Subcutaneous adipose tissue (tissue), 4 donors: ENCODE measurements around the gene UCHL1. TPM values are rescaled to one million over a fixed set of nuclear protein-coding genes. Genes with fewer than 3 reads are reported as not detected.

Experiments
- total RNA-seq, 4 donors: library from RNA; depleted of rRNA; stranded (reverse); fragments of >200 nt; gene quantifications; one replicate each; pipeline ENCODE4 v1.1.0, GENCODE V29; 2016
- TF ChIP-seq, protein P1 (sequence below): fragments of 450-650 bp; IDR thresholded peaks from one replicate; pipeline ENCODE4 v1.5.1; 2016; ENCODE audit warnings: low read depth, mild to moderate bottlenecking, control low read depth, antibody characterized with exemption, moderate library complexity

Gene UCHL1
- total RNA-seq, 4 donors from 2014 or later, result 31.5 to 442 (median 221) TPM

- TF ChIP-seq, protein P1, sequence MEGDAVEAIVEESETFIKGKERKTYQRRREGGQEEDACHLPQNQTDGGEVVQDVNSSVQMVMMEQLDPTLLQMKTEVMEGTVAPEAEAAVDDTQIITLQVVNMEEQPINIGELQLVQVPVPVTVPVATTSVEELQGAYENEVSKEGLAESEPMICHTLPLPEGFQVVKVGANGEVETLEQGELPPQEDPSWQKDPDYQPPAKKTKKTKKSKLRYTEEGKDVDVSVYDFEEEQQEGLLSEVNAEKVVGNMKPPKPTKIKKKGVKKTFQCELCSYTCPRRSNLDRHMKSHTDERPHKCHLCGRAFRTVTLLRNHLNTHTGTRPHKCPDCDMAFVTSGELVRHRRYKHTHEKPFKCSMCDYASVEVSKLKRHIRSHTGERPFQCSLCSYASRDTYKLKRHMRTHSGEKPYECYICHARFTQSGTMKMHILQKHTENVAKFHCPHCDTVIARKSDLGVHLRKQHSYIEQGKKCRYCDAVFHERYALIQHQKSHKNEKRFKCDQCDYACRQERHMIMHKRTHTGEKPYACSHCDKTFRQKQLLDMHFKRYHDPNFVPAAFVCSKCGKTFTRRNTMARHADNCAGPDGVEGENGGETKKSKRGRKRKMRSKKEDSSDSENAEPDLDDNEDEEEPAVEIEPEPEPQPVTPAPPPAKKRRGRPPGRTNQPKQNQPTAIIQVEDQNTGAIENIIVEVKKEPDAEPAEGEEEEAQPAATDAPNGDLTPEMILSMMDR, result no peak
These were observed 33.8 kb downstream of the UCHL1 start for GRCh38 chr4:41290479-41290878.

- TF ChIP-seq, protein P1, result no peak
These were observed 37.8 kb downstream of the UCHL1 start for GRCh38 chr4:41294445-41295062.

DNA sequence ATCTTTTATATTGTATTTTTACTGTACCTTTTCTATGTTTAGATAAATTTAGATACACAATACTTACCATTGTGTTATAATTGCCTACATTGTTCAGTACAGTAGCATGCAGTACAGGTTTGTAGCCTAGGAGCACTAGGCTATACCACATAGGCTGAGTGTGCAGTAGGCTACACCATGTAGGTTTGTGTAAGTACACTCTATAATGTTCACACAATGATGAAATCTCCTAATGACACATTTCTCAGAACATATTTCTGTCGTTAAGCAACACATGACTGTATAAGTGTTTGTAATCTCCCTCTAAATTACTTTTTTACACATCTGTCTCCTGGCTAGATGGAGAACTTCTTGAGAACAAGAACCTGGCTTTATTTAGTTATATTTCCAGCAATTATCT lies 40.3 kb downstream of the UCHL1 start:
- TF ChIP-seq, protein P1, result no peak

DNA sequence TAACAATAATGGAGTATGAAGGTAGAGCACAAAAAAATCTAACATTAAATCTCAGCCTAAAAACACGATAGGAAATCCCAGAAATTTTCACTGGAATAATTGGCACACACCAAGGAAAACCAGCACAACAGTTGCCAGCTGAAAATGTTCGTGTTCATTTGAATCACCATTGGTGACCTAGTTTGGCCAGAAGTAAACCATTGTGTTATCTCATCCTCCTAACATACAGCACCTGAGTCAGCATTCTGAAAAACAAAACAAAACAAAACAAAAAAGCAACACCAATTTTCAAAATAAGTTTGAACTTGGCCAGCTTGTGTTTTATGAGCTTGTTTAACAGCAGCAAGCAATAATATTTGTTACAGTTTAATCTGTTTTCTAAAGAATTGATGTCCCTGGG lies 41.1 kb downstream of the UCHL1 start:
- TF ChIP-seq, protein P1, result no peak

DNA sequence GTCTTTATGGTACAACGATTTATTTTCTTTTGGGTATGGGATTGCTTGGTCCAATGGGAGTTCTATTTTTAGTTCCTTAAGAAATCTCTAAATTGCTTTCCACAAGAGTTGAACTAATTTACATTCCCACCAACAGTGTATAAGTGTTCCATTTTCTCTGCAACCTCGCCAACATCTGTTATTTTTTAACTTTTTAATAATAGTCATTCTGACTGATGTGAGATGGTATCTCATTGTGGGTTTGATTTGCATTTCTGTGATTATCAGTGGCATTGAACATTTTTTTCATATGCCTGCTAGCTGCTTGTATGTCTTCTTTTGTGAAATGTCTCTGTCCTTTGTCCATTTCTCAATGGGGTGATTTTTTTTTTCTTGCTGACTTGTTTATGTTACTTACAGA lies 42.8 kb downstream of the UCHL1 start:
- TF ChIP-seq, protein P1, result no peak

DNA sequence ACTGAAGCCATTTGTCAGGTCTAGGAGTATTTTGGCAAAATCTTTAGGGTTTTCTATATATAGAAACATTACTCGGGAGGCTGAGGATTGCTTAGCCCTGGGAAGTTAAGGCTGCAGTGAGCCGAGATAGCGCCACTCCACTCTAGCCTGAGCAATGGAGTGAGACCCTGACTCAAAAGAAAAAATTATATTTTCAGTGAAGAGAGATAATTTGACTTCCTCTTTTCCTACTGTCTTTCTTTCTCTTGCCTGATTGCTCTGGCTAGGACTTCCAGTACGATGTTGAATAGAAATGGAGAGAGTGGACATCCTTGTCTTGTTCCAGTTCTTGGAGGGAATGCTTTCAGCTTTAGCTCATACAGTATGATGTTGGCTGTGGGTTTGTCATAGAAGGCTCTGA lies 44.4 kb downstream of the UCHL1 start:
- TF ChIP-seq, protein P1, result no peak

DNA sequence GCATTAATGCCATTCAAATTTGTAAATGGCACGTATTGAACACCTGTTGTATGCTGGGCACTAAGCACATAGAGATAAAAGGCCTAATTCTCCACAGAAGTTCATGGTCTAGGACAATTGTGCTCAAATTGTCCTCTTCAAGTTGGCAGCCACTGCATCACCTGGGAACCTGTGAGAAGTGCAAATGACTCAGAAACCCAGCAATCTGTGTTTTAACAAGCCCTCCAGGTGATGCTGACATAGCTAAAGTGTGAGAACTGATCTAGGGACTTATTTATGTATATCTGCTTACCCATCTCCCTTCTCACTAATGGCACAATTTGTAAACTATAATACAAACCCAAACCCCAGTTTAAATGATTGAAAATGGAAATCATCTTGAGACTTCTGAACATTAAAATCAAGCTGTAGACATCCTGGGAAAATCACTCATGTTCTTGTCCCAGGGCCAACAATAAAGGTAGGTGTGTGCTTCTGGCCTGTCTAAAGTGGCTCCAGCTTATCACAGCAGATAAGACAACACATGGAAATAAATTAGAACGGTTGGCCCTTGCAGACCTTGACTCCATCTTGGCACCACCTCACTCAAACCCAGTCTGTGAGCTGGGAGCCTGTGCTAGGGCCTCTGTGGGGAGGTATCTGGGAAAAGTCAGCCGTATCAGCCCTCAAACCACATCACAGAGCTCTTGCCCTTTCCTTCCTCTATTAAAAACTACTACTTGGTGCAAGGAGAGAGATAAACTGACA lies 46.8 kb downstream of the UCHL1 start:
- TF ChIP-seq, protein P1, result no peak
